IPS-NIHi7 (cell line): ENCODE measurements around the gene FHDC1.

Experiments
- DNase-seq: peaks from one replicate; pipeline ENCODE4 v3.0.0; 2012; ENCODE audit warnings: mixed read lengths; ENCODE audit errors: extremely low spot score

Gene FHDC1

GRCh38 chr4:152981278-152981677, 45.2 kb downstream of the FHDC1 start:
- DNase-seq, result no peak

GRCh38 chr4:152981842-152982241, 45.7 kb downstream of the FHDC1 start:
- no peak for DNase-seq

- DNase-seq, result peak; percentile 81
Measured at GRCh38 chr4:152983221-152983620, 47.1 kb downstream of the FHDC1 start.

- no peak for DNase-seq
Measured at GRCh38 chr4:152983774-152984411, 47.8 kb downstream of the FHDC1 start.

GRCh38 chr4:152988721-152989553, 52.8 kb downstream of the FHDC1 start:
- no peak for DNase-seq

- DNase-seq, result no peak
Measured at GRCh38 chr4:152989554-152989970, 53.4 kb downstream of the FHDC1 start.

- no peak for DNase-seq
Measured at GRCh38 chr4:152990471-152991131, 54.5 kb downstream of the FHDC1 start.

- no peak for DNase-seq
Measured at GRCh38 chr4:152991398-152991797, 55.3 kb downstream of the FHDC1 start.

GRCh38 chr4:152992027-152992426, 55.9 kb downstream of the FHDC1 start:
- DNase-seq, result no peak

GRCh38 chr4:152992466-152992865, 56.3 kb downstream of the FHDC1 start:
- no peak for DNase-seq

GRCh38 chr4:152994038-152994437, 57.9 kb downstream of the FHDC1 start:
- DNase-seq, result no peak

- no peak for DNase-seq
Measured at GRCh38 chr4:152996111-152996571, 60.0 kb downstream of the FHDC1 start.

- no peak for DNase-seq
Measured at GRCh38 chr4:152996672-152997071, 60.5 kb downstream of the FHDC1 start.

GRCh38 chr4:152997288-152997687, 61.2 kb downstream of the FHDC1 start:
- no peak for DNase-seq

GRCh38 chr4:152997771-152998487, 61.8 kb downstream of the FHDC1 start:
- DNase-seq, result no peak

GRCh38 chr4:152998861-152999260, 62.7 kb downstream of the FHDC1 start:
- no peak for DNase-seq

GRCh38 chr4:152999346-153000075, 63.4 kb downstream of the FHDC1 start:
- DNase-seq, result no peak

- DNase-seq, result no peak
Measured at GRCh38 chr4:153000076-153000420, 63.9 kb downstream of the FHDC1 start.

GRCh38 chr4:153001626-153002025, 65.5 kb downstream of the FHDC1 start:
- no peak for DNase-seq

GRCh38 chr4:153002110-153002509, 66.0 kb downstream of the FHDC1 start:
- no peak for DNase-seq

- no peak for DNase-seq
Measured at GRCh38 chr4:153004081-153004850, 68.1 kb downstream of the FHDC1 start.
